Sciatic nerve (tissue), 2 donors: Measurements from ENCODE around the gene MAP2. TPM values are rescaled to one million over a fixed set of nuclear protein-coding genes. Genes with fewer than 3 reads are reported as not detected.
"Not testable (repeated sequence)": the region's sequence is repeated elsewhere in the genome, so short reads cannot be mapped to it uniquely, and the experiment has no call there.

Experiments
- ATAC-seq: fragments of 200-7000 bp; cut with Tn5 transposase; one replicate; pipeline ENCODE4 v1.9.1; 2020; ENCODE audit warnings: mild to moderate bottlenecking, moderate library complexity
- DNase-seq: peaks from one replicate; pipeline ENCODE4 v3.0.0-alpha.2; 2020; ENCODE audit warnings: low spot score
- intact Hi-C: fragments of 100-400 bp; cut with DNase I; formaldehyde crosslinking; loops from one replicate; pipeline ENCODE4 v1.14.2; 2022
- total RNA-seq: library from RNA; stranded (reverse); fragmentation: NEBNext Ultra II Directional; extraction: Animal tissue kit (Norgen Biotek cat#: 25700); gene quantifications from one replicate; pipeline ENCODE4 v1.2.1, GENCODE V29; 2021
- donor health status: DM: no; HTN: no; CAD: no.
- donor health status: DM: no; HTN: no; CAD: no.

Gene MAP2
- total RNA-seq, 1 donor from 2014 or later: 41.9 TPM

DNA sequence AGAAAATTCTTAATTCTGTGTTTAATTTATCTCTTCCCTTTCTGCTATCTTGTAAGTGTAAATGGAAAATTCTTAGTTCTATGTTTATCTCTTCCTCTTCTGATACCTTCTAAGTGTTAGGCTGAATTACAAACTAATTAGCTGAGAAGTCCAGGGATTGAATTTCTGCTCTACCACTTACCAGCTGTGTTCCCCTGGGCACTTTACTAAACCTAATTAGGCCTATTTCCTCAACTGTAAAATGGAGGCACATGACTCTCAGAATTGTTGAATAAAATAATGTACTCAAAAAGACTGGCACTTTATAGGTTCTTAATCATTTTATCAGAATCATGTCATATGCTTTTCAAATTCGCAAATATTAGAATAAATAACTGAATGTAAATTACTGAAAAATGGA is 146.3 kb downstream of the MAP2 start:
- DNase-seq (no peak), ATAC-seq (no peak)
- intact Hi-C loops: loop anchor here (10.0 kb wide), 1 partner anchor 145 kb away; the partner anchor contains the start of gene MAP2

DNA sequence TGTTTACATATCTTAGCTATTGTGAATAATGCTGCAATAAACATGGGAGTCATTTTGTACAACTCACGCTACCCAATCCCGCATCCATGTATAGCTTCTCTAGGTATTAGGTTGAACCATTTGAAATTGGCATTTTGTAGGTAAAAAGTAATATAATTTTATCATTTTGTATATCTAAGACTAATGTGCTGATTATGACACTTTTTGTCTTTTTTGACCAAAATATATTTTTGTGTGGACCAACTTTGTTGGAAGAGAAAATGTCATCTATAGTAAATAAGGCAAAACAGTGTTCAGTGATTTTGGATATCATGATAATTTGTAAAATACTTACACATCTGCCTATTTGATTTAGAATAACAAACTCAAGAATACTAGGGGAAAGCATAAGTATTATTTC is 150.7 kb downstream of the MAP2 start:
- intact Hi-C loops: loop anchor here (10.0 kb wide), 1 partner anchor 150 kb away; the partner anchor contains the start of gene MAP2
- no peak for DNase-seq
- no peak for ATAC-seq

DNA sequence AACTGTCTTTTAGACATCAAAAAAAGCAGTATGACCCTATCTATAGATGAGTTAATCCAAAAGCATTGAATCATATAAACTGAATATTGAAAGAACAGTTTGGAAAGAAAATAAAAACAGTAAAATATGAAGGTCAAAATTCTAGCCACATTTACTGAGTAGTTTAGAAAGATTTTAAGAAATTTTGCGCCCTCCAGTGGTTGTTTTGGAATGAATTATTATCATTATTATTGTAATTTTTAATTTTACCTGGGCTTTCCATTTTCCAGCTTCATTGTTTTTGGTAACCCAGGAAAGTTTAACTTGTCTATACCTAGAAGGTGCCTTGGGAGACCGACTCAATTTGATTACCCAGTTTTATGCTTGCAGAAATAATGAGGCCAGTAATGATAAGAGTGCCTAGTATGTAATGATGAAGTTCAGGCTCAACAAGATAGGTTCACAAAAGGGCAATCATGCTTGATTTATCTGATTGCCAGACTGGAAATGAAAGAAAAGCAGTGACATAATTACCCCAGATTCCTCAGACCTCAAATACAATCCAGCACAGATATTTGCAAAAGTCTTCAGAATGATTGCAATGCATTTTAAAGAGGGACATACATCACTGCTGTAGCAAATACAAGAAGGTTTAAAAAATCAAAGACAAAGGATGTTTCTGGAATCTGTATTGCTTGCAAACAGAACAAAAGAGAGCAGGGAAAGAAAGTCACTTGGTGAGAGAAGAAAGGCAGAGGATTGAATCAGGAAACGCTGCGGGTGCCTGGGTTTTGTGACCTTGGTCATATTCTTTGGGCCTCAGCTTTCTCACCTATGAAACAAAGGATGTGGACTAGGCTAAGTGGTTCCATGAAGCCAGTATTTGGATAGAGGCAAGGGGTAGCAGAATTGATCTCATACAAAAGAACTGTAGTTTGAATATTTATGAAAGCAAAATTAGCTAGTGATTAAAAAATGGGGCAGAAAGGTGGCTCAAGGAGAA is 153.8 kb downstream of the MAP2 start:
- no peak for DNase-seq
- no peak for ATAC-seq
- intact Hi-C loops: loop anchor here (10.0 kb wide), 1 partner anchor 153 kb away; the partner anchor contains the start of gene MAP2

DNA sequence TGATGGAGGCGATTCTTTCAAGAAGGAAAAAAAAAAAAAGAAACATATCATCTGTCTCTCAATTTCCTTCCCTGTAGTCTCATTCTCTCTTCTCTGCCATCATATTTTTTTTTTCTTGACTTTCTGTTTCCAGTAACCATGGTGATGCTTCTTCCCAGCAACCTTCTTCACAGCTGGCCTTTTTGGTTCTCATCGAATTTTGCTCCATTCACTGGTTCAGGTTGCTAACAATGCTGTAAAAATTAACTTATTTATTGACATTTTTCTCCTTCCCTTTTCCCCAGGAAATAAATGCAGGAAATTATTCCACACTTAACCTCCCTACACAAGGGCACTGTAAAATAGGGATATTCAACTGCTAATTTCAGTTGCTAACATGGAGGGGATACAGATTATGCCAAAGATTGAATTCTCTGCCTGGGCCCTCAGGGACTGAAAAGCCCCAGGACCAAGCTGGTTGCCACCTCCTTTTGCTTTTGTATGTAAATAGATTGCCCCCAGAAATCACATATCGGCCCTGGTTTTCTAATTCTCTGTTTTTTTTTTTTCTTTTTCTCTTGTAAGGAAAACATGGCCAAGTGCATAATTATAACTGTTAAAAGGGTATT is 154.7 kb downstream of the MAP2 start:
- intact Hi-C loops: loop anchor here (10.0 kb wide), 1 partner anchor 154 kb away; the partner anchor contains the start of gene MAP2
- no peak for ATAC-seq
- no peak for DNase-seq

DNA sequence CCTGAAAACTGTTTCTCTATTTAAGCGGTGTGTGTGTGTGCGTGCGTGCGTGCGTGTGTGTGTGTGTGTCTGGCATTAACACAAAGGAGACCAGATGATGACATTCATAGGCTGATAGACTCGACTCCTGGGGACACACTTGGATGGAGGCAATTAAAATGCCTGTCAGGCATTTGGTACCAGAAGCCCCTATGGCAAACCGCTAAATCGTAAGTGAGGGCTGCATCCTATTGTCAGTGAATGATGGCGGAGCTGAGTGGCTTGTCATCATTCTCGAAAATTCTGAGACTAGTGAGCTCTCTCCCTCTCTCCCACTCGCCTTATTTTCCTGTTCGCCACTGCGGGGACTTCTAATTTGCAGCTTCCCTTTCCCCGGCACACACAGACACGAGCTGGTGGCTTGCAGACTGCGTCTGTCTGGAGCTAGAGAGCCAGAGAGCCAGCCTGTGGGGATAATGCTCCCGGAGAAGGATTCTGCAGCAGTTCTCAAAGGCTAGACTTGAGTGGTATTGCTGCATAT is 155.4 kb downstream of the MAP2 start:
- ATAC-seq (peak; percentile 52), DNase-seq (peak; percentile 53)

DNA sequence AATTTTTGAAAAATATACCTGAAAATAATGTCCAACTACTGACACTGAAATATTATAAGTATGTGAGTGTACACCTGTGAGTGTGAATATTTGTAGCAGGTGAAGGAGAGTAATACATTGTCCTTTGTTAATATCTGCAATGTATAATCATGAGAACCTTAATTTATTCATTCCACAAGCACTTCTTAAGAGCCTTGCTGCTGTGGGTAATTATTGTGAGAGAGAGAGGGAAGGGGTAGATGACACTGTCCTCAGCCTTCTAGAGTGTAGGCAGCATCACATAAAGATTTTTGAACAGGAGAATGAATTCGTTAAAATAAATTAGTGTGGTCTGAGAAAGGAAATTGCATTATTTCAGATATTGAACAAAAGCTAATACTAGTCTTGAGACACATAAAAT is 157.2 kb downstream of the MAP2 start:
- ATAC-seq: no peak
- DNase-seq: no peak
- intact Hi-C loops: no loop called here

More for the DNA sequence above, 155.4 kb downstream of the MAP2 start:
- intact Hi-C loops: loop anchor here (10.0 kb wide), 1 partner anchor 154 kb away; the partner anchor contains the start of gene MAP2

DNA sequence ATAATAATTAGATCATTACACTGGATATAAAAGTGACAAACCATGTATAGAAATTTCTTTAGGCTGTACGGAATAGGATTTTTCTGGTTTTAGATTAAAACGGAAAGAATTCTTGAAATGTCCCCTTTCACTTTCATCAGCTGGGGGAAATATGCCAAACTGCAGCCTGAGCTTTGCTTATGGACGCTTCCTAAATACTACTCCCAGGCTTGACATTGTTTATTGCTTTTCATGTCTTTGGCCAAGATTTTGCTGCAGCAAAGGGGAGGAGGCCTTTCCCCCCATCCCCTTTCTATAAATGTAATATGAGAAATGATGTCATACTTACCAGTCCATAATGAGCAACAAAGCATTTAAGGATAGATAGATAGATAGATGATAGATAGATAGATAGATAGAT is 158.4 kb downstream of the MAP2 start:
- DNase-seq: no peak
- no peak for ATAC-seq
- intact Hi-C loops: no loop called here

DNA sequence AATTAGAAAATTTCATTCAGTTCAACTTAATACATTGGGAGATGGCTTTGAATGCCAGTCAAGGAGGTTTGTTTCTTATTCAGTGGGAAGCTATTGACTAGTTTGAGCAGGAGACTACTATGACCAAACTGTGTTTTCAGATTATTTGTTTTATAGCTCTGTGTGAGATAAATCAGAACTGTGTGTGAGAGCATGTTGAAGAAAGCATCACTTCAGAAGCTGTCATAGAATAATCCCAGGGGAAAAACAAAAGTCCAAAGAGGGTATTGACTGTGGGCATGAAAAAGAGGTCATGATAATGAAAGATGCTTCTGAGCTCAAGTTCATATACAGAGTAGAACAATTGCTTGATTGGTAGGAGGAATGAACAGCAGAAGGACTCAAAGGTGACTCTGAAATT is 160.6 kb downstream of the MAP2 start:
- no peak for DNase-seq

DNA sequence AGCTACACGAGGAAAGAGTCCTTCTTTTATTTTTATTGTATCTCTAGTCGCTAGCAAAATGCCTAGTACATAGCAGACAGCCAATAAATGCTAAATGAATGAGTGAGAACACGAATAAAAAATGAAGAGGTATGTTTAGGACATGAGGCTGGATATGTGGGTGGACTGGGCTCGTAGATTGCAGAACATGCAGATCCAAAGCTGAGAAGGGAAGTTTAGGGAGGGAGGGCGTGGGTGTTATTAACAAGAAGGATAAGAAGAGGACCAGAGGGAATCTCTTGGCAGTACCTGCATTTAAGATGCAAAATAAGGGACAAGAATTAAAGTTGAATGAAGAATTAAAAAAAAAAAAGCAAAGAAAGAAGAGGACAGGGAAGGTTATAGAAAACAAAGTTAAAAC is 161.1 kb downstream of the MAP2 start:
- no peak for ATAC-seq

More for the DNA sequence above, 160.6 kb downstream of the MAP2 start:
- no peak for ATAC-seq
- intact Hi-C loops: no loop called here

DNA sequence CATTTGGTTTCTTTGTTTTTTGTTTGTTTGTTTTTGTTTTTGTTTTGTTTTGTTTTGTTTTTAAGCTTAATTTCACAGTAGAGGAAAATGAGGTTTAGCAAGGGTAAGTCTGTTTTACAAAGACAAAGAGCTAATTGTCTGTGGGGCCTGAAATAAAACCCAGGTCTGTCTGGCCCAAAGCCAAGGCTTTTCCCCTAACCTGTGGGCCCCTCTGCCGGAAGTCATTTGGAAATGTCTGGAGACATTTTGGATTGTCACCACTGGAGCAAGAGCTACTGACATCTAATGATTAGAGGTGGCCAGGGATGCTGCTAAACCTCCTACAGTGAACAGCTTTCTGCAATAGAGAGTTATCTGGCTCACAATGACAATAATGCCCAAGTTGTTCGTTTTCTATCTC is 167.2 kb downstream of the MAP2 start:
- no peak for DNase-seq
- no peak for ATAC-seq
- intact Hi-C loops: no loop called here

More for the DNA sequence above, 161.1 kb downstream of the MAP2 start:
- no peak for DNase-seq
- intact Hi-C loops: no loop called here

DNA sequence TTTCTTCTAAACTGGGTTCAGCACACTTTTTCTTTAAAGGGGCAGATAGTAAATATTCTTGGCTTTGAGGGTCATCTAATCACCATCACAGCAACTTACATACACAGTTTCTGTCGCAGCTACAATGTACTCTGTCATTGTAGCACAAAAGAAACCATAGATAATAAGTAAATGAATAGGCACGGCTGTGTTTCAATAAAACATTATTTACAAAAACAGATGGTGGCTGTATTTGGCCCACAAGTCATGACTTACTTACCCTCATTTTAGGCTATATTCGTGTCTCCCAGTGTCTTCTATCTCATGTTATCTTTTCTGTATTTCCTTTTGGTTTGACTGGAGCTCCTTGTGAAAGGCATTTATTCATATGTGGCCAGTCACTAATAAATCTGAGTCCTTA is 168.3 kb downstream of the MAP2 start:
- intact Hi-C loops: no loop called here
- DNase-seq (no peak), ATAC-seq (no peak)

DNA sequence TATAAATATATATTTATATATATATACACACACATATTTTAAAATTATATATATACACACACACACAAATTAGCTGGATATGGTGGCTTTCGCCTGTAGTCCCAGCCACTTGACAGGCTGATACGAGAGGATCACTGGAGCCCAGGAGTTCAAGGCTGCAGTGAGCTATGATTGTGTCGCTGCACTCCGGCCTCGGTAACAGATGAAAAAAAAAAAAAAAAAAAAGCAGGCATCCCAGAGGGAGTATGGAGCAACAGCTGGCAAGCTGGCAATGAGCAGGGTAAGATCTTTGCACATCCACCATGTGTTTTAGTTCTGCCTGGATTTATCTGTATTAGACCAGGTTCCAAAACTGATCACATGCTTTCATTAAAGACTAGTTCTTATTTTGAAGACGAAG is 170.1 kb downstream of the MAP2 start:
- intact Hi-C loops: no loop called here
- DNase-seq (no peak), ATAC-seq (no peak)

DNA sequence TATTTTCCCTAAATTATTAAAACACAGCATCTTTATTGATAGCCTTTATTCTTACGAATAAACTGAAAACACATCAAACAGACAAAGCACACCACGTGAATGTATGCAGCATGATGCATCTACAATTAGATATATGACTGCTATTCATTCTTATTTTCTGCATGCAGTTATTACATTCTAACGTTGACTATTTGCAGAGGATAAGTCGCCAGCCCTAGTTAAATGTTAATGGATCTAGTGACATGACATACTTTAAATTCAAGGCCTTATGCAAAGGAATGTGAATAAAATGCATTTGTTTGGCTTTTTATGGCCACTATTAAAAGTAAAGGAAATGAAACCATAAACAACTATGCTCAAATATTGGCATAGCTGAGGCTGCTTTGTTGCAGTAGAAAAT is 172.4 kb downstream of the MAP2 start:
- no peak for ATAC-seq
- intact Hi-C loops: no loop called here
- no peak for DNase-seq

DNA sequence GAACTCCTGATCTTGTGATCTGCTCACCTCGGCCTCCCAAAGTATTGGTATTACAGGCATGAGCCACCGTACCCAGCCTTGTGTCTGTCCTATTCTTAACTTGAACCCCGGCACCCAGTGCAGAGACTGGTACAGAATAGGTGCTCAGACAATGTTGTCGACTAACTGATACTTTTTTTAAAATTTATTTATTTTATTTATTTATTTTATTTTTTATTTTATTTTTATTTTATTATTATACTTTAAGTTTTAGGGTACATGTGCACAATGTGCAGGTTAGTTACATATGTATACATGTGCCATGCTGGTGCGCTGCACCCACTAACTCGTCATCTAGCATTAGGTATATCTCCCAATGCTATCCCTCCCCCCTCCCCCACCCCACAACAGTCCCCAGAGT is 174.4 kb downstream of the MAP2 start:
- DNase-seq, ATAC-seq, intact Hi-C loops: not testable (repeated sequence)

DNA sequence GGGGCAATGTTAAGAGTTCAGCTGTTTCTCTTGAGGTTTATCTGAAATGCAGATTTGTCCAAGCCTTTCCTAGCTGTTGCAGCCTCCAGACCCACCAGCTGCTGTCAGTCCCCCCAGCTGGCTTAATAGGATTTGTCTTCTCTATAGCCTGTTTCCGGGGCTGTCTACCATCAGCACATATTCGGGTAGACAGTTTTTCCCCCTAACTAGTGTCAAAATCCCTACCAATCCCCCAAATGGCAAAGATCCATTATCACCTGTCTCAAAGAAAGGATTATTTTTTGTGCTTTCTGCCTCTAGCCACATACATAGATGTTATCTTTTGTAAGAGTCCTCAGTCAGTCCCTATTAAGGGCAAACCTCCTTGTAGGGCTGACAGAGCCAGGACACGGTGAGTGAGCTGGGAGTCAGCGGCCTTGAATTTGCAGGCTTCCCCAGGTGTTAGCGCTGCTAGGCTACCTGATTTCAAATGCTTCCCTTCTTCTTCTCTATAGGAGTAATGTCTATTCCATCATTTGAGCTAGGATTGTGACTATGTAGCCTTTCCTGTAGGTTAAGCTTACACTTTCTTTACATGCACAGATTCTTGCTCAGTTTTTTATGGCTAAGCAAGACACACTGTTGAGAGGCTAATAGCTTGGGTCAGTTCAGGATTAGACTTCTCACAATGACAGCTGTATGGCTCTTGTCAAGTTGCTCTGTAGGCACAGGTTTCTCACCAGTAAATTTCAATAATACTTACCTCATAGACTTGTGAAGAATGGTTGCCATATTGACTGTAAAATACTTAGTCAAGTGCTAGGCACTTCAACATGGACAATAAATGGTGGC is 176.7 kb downstream of the MAP2 start:
- ATAC-seq (no peak), DNase-seq (no peak)
- intact Hi-C loops: no loop called here

DNA sequence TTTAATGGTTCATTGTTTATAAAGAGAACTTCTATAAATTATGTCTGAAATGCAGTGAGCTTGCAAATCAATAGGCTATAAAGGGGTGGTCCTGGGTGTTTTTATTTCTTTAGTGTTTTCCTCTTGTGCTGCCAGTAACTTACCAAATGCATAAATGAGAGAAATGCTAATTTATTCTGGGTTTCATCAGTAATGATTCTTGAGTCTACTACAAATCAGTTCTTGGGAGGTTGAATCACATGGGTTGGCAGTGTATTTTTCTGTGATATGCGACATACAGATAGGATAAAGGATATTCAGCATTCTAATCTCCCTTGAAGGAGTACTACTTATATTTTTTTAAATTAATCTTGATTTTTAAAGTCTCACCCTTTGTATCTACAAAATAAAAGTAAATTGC is 177.7 kb downstream of the MAP2 start:
- ATAC-seq: no peak
- DNase-seq: no peak

DNA sequence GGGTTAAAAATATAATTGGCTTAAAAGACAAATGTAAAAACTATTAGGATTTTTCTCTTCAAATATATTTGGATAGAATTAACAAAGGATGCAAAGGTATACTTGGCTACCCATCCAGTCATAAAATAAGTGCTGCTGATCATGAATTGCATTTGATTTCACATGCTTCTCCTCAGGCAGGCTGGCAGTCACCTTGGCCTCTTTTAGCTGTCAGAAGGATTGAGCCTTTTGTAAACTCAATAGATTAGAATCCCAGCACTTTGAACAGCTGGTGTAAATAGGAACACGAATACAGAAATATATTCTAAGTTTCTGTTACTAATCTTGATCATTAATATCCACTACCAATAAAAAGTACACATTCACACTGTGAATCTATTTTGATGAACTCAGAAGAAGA is 178.4 kb downstream of the MAP2 start:
- DNase-seq (no peak), ATAC-seq (no peak)
- intact Hi-C loops: no loop called here

More for the DNA sequence above, 177.7 kb downstream of the MAP2 start:
- intact Hi-C loops: no loop called here

DNA sequence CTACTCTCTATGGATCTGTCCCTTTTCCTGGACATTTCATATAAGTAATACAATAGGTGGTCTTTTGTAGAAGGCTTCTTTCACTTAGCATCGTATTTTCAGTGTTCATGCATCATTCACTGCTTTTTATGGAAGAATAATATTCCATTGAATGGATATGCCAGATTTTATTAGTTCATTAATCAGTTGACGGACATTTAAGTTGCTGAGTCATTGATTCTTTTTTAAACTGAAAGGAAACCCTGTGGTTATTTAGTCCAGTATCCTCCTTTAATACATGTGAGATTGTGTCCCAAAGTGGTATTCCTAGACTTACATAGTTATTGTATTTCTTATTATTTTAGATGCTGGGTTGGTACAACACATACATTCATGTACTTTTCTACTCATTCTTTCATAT is 185.7 kb downstream of the MAP2 start:
- no peak for DNase-seq

DNA sequence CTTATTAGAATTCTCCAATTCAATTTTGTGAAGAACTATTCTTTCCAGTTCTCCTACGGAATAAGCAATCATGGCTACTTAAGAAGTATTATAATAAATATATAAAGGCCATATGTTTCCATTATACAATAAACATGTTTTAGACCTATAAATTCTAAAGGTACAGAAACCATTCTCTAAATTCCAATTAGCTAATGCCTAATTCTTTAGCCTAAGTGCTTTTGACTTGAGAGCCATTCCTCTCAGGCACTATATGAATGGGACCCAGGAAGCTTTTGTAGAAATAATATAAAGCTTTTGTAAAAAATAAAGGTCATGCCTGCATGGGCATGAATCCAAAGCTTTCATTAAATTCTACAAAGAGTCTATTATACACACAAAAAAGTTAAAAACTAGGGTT is 186.8 kb downstream of the MAP2 start:
- no peak for DNase-seq
- no peak for ATAC-seq
- intact Hi-C loops: no loop called here

More for the DNA sequence above, 185.7 kb downstream of the MAP2 start:
- intact Hi-C loops: no loop called here
- ATAC-seq: no peak
